A549 (cell line): ENCODE data around the gene CARD19. TPM values are rescaled to one million over a fixed set of nuclear protein-coding genes. Genes with fewer than 3 reads are reported as not detected.

Experiments
- ATAC-seq, 2 experiments: fragments of 200-7000 bp in 1 of 2; fragments of >200 bp in 1 of 2; cut with Nextera tagmentation in 1 of 2; cut with Tn5 transposase in 1 of 2; 3 replicates each; pipeline versions ENCODE4 v1.8.0 to v1.9.1; 2018 to 2020; ENCODE audit warnings: mild to moderate bottlenecking in 1 of 2, moderate library complexity in 1 of 2
- CTCF ChIA-PET: fragments of 300-600 bp; sonication (Branson Sonifier 250); formaldehyde crosslinking; extraction: SDS; loops from one replicate; lab custom pipeline; 2021; ENCODE audit warnings: antibody characterized with exemption, inconsistent platforms; lab: Yijun Ruan, JAX
- POLR2A ChIA-PET: fragments of 350-600 bp; formaldehyde crosslinking; extraction: SDS; loops from one replicate; lab custom pipeline; 2021; ENCODE audit warnings: antibody characterized with exemption, inconsistent platforms; lab: Yijun Ruan, JAX
- DNase-seq, 2 experiments: peaks; one replicate each; pipeline versions ENCODE4 v3.0.0 to v3.0.0-alpha.2; 2011 to 2016; ENCODE audit warnings: low read depth in 1 of 2, low spot score in 1 of 2
- FAIRE-seq: peaks from 2 replicates; lab custom pipeline; 2011; peaks lifted over from hg19 to GRCh38; lab: Jason Lieb, UNC
- H3K27ac ChIP-seq, 2 experiments: fragments of >200 bp; sonication (Bioruptor Twin); formaldehyde crosslinking; 3 replicates each; pipeline ENCODE4 v1.5.1; 2016 to 2017
- H3K4me1 ChIP-seq: fragments of >200 bp; sonication (Bioruptor Twin); formaldehyde crosslinking; 3 replicates; pipeline ENCODE4 v1.6.1; 2016
- H3K4me2 ChIP-seq: fragments of >200 bp; sonication (Bioruptor Twin); formaldehyde crosslinking; 3 replicates; pipeline ENCODE4 v1.6.1; 2016
- H3K4me3 ChIP-seq: fragments of >200 bp; sonication (Bioruptor Twin); formaldehyde crosslinking; 3 replicates; pipeline ENCODE4 v1.5.1; 2016
- H3K9me3 ChIP-seq: fragments of >200 bp; sonication (Bioruptor Twin); formaldehyde crosslinking; 3 replicates; pipeline ENCODE4 v1.6.1; 2016
- BHLHE40 ChIP-seq: IDR thresholded peaks from 2 replicates; pipeline ENCODE4 v1.6.1; 2012; ENCODE audit warnings: low read depth, low read length, inconsistent platforms
- EHMT2 ChIP-seq: fragments of 200-600 bp; sonication (generic); IDR thresholded peaks from 2 replicates; pipeline ENCODE4 v1.6.1; 2016; ENCODE audit warnings: antibody characterized with exemption, low read depth, mild to moderate bottlenecking, moderate library complexity
- FOSB ChIP-seq: fragments of 250-450 bp; sonication (Bioruptor Pico); IDR thresholded peaks from 2 replicates; pipeline ENCODE4 v1.5.0; 2020; ENCODE audit warnings: mild to moderate bottlenecking, moderate library complexity
- FOSL2 ChIP-seq, 2 experiments: fragments of 450-650 bp in 1 of 2; fragments of >200 bp in 1 of 2; sonication (Bioruptor Twin) in 1 of 2; formaldehyde crosslinking; IDR thresholded peaks; 2 replicates each; pipeline versions ENCODE4 v1.5.0 to v1.6.1; 2016 to 2020; ENCODE audit warnings: mild to moderate bottlenecking in 1 of 2, moderate library complexity in 1 of 2
- HDAC2 ChIP-seq: fragments of 200-600 bp; sonication (generic); IDR thresholded peaks from 2 replicates; pipeline ENCODE4 v1.6.1; 2016
- HES2 ChIP-seq: fragments of >200 bp; sonication (Bioruptor Twin); formaldehyde crosslinking; IDR thresholded peaks from 2 replicates; pipeline ENCODE4 v1.6.1; 2016
- HMGXB4 ChIP-seq: fragments of 250-450 bp; sonication (Bioruptor Pico); IDR thresholded peaks from 2 replicates; pipeline ENCODE4 v1.5.0; 2021; ENCODE audit warnings: mild to moderate bottlenecking, moderate library complexity, borderline replicate concordance
- HOXB13 ChIP-seq: fragments of 250-450 bp; sonication (Bioruptor Pico); IDR thresholded peaks from 2 replicates; pipeline ENCODE4 v1.5.0; 2020; ENCODE audit warnings: low read depth, mild to moderate bottlenecking, moderate library complexity
- JUNB ChIP-seq: fragments of >200 bp; sonication (Bioruptor Twin); formaldehyde crosslinking; IDR thresholded peaks from 2 replicates; pipeline ENCODE4 v1.6.1; 2016
- KDM1A ChIP-seq: fragments of 200-600 bp; sonication (generic); IDR thresholded peaks from 2 replicates; pipeline ENCODE4 v1.6.1; 2016; ENCODE audit warnings: low read depth, mild to moderate bottlenecking
- KDM5A ChIP-seq: fragments of 200-600 bp; sonication (generic); IDR thresholded peaks from 2 replicates; pipeline ENCODE4 v1.6.1; 2016; ENCODE audit warnings: antibody characterized with exemption, mild to moderate bottlenecking
- MAZ ChIP-seq: fragments of 150-350 bp; IDR thresholded peaks from 2 replicates; pipeline ENCODE4 v1.6.1; 2014; ENCODE audit warnings: antibody characterized with exemption, low read depth, low read length, borderline replicate concordance
- NPAS2 ChIP-seq: fragments of 250-450 bp; sonication (Bioruptor Pico); IDR thresholded peaks from 2 replicates; pipeline ENCODE4 v1.8.0; 2022; ENCODE audit warnings: mild to moderate bottlenecking, moderate library complexity, borderline replicate concordance
- POLR2A ChIP-seq: IDR thresholded peaks from 2 replicates; pipeline ENCODE4 v1.6.1; 2012; ENCODE audit warnings: mild to moderate bottlenecking, low read length
- RFX5 ChIP-seq: fragments of 450-650 bp; IDR thresholded peaks from 2 replicates; pipeline ENCODE4 v1.7.1; 2014; ENCODE audit warnings: antibody characterized with exemption, mild to moderate bottlenecking, moderate library complexity
- RNF2 ChIP-seq: fragments of 200-600 bp; sonication (generic); IDR thresholded peaks from 2 replicates; pipeline ENCODE4 v1.6.1; 2016; ENCODE audit warnings: low read depth, mild to moderate bottlenecking, antibody characterized with exemption, moderate library complexity, borderline replicate concordance
- TFCP2L1 ChIP-seq: fragments of 250-450 bp; sonication (Bioruptor Pico); IDR thresholded peaks from 2 replicates; pipeline ENCODE4 v1.5.0; 2021; ENCODE audit warnings: mild to moderate bottlenecking
- TP53 ChIP-seq: fragments of 250-450 bp; sonication (Bioruptor Pico); IDR thresholded peaks from 2 replicates; pipeline ENCODE4 v1.5.0; 2021; ENCODE audit warnings: mild to moderate bottlenecking, moderate library complexity
- ZFP36 ChIP-seq: fragments of 450-650 bp; IDR thresholded peaks from 2 replicates; pipeline ENCODE4 v1.6.1; 2014; ENCODE audit warnings: borderline replicate concordance; ENCODE audit not compliant: partially characterized antibody
- ZSCAN20 ChIP-seq: fragments of 250-450 bp; sonication (Bioruptor Pico); IDR thresholded peaks from 2 replicates; pipeline ENCODE4 v1.8.0; 2022; ENCODE audit warnings: mild to moderate bottlenecking, moderate library complexity
- WGBS: methylation state at CpG from one replicate; pipeline ENCODE4 v1.1.6; 2017; ENCODE audit errors: missing lambda C conversion rate; 5-methylcytosine and 5-hydroxymethylcytosine counted together
- polyA plus RNA-seq, 4 experiments: library from polyadenylated mRNA; depleted of rRNA in 3 of 4; stranded (reverse); fragments of >200 nt; fragmentation: RNase III in 1 of 4; extraction: RNeasy Plus Mini Kit Qiagen cat#74134 plus additional on column Dnase treatment in 1 of 4; gene quantifications; 2 replicates in 3 of 4; 3 replicates in 1 of 4; pipeline ENCODE4 v1.2.3, GENCODE V29; 2011 to 2017

The CARD19 gene
- polyA plus RNA-seq, 2 of the 4 experiments (the other 2 are of a cell fraction): 27.6 to 30.3 TPM

- POLR2A ChIA-PET: no interaction called here
Measured at GRCh38 chr9:93126825-93127368, 30.9 kb downstream of the CARD19 start.

GRCh38 chr9:93127395-93127911 lies 31.4 kb downstream of the CARD19 start:
- peaks cover 25% of the 10 kb centered on the region for H3K4me1 ChIP-seq
- ChIA-PET POLR2A (no interaction called here), CTCF (interaction anchor here (0.7 to 3.9 kb wide), 2 partner anchors 18 to 175 kb away, joined by 4 to 23 read pairs; no protein-coding TSS in a partner anchor)
- H3K4me3 ChIP-seq: no peak overlapping the region
- H3K27ac ChIP-seq: peak overlapping the region in 1 of 2 experiments; percentile 23; a peak in 2 of 6 replicates
- no peaks in the 10 kb centered on the region for H3K9me3 ChIP-seq
- ATAC-seq (no peak), DNase-seq (no peak), FAIRE-seq (no peak)
- no peak overlapping the region for H3K4me2 ChIP-seq
- peak; percentile 67 for TF ChIP-seq ZFP36
- TF ChIP-seq POLR2A: no peak
- 67% methylated on average over 6 of the region's 8 CpGs for WGBS

More at GRCh38 chr9:93126825-93127368, 30.9 kb downstream of the CARD19 start:
- H3K4me3 ChIP-seq: no peak overlapping the region
- no peaks in the 10 kb centered on the region for H3K9me3 ChIP-seq
- peak overlapping the region in 1 of 2 experiments; percentile 23; a peak in 1 of 6 replicates for H3K27ac ChIP-seq
- TF ChIP-seq RNF2: no peak
- TF ChIP-seq FOSB: no peak
- TF ChIP-seq KDM5A: no peak
- no peak for TF ChIP-seq HMGXB4 (CRISPR knock-in tag)
- no peak for TF ChIP-seq POLR2A
- no peak for TF ChIP-seq JUNB
- TF ChIP-seq HES2: no peak
- no peak for TF ChIP-seq HDAC2
- no peak for TF ChIP-seq TFCP2L1 (CRISPR knock-in tag)
- no peak for TF ChIP-seq TP53
- TF ChIP-seq BHLHE40: no peak
- TF ChIP-seq EHMT2: no peak
- TF ChIP-seq NPAS2 (CRISPR knock-in tag): no peak
- no peak for TF ChIP-seq RFX5
- TF ChIP-seq, all 56 proteins: peak for 0
- FAIRE-seq (no peak), DNase-seq (no peak), ATAC-seq (no peak)
- no peak overlapping the region for H3K4me2 ChIP-seq
- WGBS: 83% methylated on average over 17 of the region's 18 CpGs
- CTCF ChIA-PET: interaction anchor here (0.7 to 3.9 kb wide), 2 partner anchors 18 to 176 kb away, joined by 4 to 23 read pairs; no protein-coding TSS in a partner anchor
- peaks cover 20% of the 10 kb centered on the region for H3K4me1 ChIP-seq

GRCh38 chr9:93128011-93128714 lies 32.1 kb downstream of the CARD19 start:
- no peak overlapping the region for H3K4me2 ChIP-seq
- H3K4me3 ChIP-seq: no peak overlapping the region
- no peak for TF ChIP-seq HOXB13
- TF ChIP-seq KDM1A: no peak
- TF ChIP-seq JUNB: no peak
- TF ChIP-seq KDM5A: no peak
- TF ChIP-seq FOSL2 (IDR thresholded peaks at IDR 0.05): no peak
- no peak for TF ChIP-seq FOSL2 (CRISPR knock-in tag; IDR thresholded peaks at IDR 0.05)
- no peak for TF ChIP-seq MAZ
- TF ChIP-seq EHMT2: no peak
- no peak for TF ChIP-seq ZSCAN20 (CRISPR knock-in tag)
- TF ChIP-seq, all 56 proteins: peak for 0
- 91% methylated on average over 11 of the region's 14 CpGs for WGBS
- ChIA-PET POLR2A (no interaction called here), CTCF (interaction anchor here (0.6 to 4.0 kb wide), 8 partner anchors 8 to 177 kb away, joined by 3 to 31 read pairs (median 4); no protein-coding TSS in a partner anchor)
- 0 out of 6 replicates have a peak overlapping the region, but pooled peaks of 1 of the 2 experiments have one; percentile 13 for H3K27ac ChIP-seq
- ATAC-seq (no peak), FAIRE-seq (no peak), DNase-seq (no peak)
- no peaks in the 10 kb centered on the region for H3K9me3 ChIP-seq
- peaks cover 31% of the 10 kb centered on the region for H3K4me1 ChIP-seq
